ENCODE results near the gene SLC44A3. TPM values are rescaled to one million over a fixed set of nuclear protein-coding genes. Genes with fewer than 3 reads are reported as not detected.
"Not testable (repeated sequence)": the region's sequence is repeated elsewhere in the genome, so short reads cannot be mapped to it uniquely, and the experiment has no call there.

The SLC44A3 gene
- total RNA-seq, 2 donors from 2014 or later, result not detected

DNA sequence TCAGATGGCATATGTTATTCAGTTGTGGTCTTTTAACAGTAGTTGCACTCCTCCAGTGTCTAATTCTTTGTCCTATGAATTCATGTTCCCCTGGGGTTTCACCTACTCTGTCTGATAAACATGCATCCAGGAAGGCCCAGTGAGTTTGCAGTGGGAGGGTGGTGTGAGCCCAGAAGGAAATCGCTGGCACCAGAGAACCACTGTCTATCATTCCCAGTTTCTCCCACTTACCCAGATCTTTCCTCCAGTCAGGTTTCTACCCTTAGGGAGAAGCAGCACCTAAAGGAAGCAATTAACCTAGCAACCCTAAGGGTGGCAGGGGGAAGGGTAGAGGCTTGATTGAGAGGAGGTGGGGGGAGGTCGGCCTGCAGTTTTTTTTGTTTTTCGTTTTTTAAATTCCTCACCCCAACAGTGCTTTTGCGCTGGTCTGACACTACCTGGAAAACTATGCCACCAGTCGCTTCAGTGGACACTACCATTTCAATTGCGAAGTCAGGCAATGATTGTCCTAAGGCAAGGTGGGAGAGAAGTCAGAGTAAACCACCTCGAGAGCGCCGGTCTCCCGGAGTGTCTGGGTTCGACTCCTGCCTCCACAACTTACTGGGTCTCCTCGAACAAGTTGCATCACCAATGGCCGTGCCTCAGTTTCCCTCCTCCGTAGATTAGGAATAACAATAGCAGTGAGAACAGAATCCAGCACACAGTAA is 766 bp upstream of the SLC44A3 start:
- no peak for DNase-seq (ENCODE audit: low spot score in 2 of 2)
- no peaks in the 10 kb centered on the region for H3K9me3 Mint-ChIP-seq
- no peaks in the 10 kb centered on the region for H3K36me3 Mint-ChIP-seq
- H3K27ac Mint-ChIP-seq, result no peak overlapping the region
- ATAC-seq, result no peak

DNA sequence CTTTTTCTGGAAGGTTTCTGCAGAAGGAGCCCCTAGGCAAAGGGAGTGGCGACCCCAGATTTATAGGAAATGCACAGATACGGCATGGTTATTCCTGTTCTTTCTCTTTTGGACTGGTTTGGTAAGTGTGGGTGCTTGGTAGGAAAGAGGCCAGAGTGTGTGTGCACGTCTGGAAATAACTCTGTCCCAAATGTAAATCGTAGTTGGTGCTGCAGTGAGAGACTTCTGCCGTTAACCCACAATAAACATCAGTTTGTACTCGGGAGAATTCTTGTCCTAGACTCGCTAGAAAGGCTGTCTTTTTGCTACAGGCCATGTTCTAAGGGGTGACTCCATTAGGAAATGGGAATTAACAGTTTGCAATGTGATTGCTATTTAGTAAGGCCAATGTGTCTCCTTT is 779 bp downstream of the SLC44A3 start:
- Mint-ChIP-seq H3K27ac (no peak overlapping the region), H3K9me3 (no peaks in the 10 kb centered on the region), H3K36me3 (no peaks in the 10 kb centered on the region)
- ATAC-seq (no peak), DNase-seq (ENCODE audit: low spot score in 2 of 2) (no peak)

DNA sequence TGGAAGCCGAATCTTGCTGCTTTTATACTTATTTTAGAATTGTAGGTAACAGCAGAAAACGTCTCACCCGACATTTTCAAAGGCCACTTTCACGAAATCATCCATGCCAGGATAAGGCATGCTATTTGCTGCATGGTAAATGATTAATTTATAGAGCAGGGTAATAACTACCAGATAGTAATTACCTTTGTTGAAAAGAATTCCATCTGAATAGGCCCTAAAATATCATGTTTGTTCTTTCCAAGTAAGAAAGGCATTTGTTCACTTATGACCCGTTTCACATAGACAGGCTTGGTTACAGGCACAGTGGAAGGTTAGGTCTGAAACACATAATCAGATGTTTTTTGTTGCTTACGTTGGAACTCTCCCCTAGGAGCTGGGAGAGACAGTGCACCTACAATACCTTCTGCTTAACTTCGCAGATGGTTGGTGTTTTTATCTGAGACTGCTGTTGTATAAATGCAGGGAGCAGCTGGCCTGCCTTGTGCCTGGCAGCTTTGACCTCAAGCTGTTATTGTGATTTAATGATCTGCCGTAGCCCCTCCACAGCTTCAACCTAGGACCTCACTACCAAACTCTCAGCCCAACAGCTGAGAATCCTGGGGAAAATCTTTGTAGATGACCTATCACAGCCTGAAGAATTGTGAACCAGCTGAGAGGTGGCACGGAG is 1.6 kb downstream of the SLC44A3 start:
- H3K9me3 Mint-ChIP-seq, result no peaks in the 10 kb centered on the region
- no peak for DNase-seq (ENCODE audit: low spot score in 2 of 2)
- no peaks in the 10 kb centered on the region for H3K36me3 Mint-ChIP-seq
- no peak overlapping the region for H3K27ac Mint-ChIP-seq
- ATAC-seq, result no peak

DNA sequence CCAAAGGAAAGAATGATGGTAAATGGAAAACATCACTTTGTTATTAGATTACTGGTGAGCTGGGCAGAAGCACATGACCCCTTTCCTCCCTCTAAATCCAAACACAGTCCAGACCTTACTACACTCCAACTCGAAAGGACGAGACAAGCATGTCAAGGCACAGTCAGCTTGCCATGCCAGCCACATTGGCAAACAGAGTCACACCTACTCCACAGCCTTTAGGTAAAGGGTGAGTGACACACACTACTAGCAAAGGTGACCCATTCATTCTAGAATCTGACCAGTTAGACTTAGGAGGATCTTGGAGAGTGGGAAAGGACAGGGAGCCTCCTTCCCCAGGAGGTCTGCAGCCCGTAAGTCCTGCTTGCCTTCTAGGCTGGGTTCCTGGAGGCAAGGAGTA is 3.0 kb downstream of the SLC44A3 start:
- Mint-ChIP-seq H3K36me3 (no peaks in the 10 kb centered on the region), H3K27ac (no peak overlapping the region), H3K9me3 (no peaks in the 10 kb centered on the region)
- no peak for DNase-seq (ENCODE audit: low spot score in 2 of 2)
- ATAC-seq, result no peak

- no peak for ATAC-seq
- DNase-seq (ENCODE audit: low spot score in 2 of 2), result no peak
- no peaks in the 10 kb centered on the region for H3K9me3 Mint-ChIP-seq
- H3K27ac Mint-ChIP-seq, result no peak overlapping the region
- no peaks in the 10 kb centered on the region for H3K36me3 Mint-ChIP-seq
Observed at GRCh38 chr1:94825936-94826335, 5.8 kb downstream of the SLC44A3 start.

- Mint-ChIP-seq H3K9me3 (no peaks in the 10 kb centered on the region), H3K36me3 (no peaks in the 10 kb centered on the region), H3K27ac (no peak overlapping the region)
- DNase-seq (ENCODE audit: low spot score in 2 of 2), result no peak
- no peak for ATAC-seq
Observed at GRCh38 chr1:94827434-94827833, 7.3 kb downstream of the SLC44A3 start.

DNA sequence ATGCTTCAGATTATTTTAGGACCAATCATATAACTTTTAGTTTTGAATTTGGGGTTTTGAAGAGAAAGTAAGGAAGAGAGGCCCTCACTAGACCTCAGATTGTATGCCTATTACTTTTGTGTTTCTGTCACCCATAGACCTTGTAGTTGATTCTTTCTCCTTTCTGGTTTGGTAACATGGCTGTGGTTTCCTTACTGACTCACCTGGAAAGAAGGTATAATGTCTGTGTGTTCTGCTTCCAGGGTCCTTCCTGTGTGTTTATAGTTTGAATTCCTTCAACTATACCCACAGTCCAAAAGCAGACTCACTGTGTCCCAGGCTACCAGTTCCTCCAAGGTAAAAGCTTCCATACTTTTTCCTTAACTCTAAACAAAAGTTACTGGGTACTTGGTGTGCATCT is 8.1 kb downstream of the SLC44A3 start:
- Mint-ChIP-seq H3K27ac (no peak overlapping the region), H3K9me3 (no peaks in the 10 kb centered on the region), H3K36me3 (no peaks in the 10 kb centered on the region)
- DNase-seq (ENCODE audit: low spot score in 2 of 2), result no peak
- no peak for ATAC-seq

DNA sequence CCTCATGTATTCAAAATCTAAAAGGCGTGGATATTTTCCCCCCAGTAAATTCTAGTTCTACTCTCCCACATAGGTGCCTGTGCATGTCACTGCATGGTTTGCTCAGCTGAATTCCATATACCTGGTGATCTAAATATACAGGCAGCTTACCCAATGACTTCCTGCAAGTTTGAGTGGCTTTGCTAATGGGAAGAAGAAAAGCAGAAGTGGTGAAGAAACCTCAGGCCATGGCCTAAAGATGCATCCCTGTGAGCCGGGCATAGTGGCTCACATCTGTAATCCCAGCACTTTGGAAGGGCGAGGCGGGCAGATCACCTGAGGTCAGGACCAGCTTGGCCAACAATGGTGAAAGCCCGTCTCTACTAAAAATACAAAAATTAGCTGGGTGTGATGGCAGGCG is 11.5 kb downstream of the SLC44A3 start:
- DNase-seq (ENCODE audit: low spot score in 2 of 2) (no peak), ATAC-seq (no peak)
- H3K27ac Mint-ChIP-seq, result no peak overlapping the region
- no peaks in the 10 kb centered on the region for H3K9me3 Mint-ChIP-seq
- no peaks in the 10 kb centered on the region for H3K36me3 Mint-ChIP-seq

DNA sequence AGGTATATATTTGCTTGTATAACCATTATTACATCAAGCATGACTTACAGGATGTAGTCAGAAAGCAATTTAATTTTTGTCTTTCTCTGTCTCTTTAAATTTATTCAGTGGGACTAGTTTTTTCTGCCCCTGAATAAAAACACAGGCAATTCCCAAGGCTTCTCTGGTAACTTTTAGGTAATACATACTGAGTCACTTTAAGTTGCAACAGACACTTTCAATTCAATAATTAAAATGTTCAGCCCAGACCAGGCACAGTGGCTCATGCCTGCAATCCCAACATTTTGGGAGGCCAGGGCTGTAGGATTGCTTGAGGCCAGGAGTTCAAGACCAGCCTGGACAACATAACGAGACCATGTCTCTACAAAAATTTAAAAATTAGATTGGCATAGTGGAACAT is 12.3 kb downstream of the SLC44A3 start:
- Mint-ChIP-seq H3K9me3 (no peaks in the 10 kb centered on the region), H3K36me3 (no peaks in the 10 kb centered on the region), H3K27ac (no peak overlapping the region)
- ATAC-seq (no peak), DNase-seq (ENCODE audit: low spot score in 2 of 2) (no peak)

GRCh38 chr1:94832931-94833585 is 12.9 kb downstream of the SLC44A3 start:
- no peak overlapping the region for H3K27ac Mint-ChIP-seq
- H3K36me3 Mint-ChIP-seq, result no peaks in the 10 kb centered on the region
- no peak for DNase-seq (ENCODE audit: low spot score in 2 of 2)
- no peaks in the 10 kb centered on the region for H3K9me3 Mint-ChIP-seq
- ATAC-seq, result no peak

- no peak for ATAC-seq
- no peak for DNase-seq (ENCODE audit: low spot score in 2 of 2)
- Mint-ChIP-seq H3K36me3 (no peaks in the 10 kb centered on the region), H3K9me3 (no peaks in the 10 kb centered on the region), H3K27ac (no peak overlapping the region)
Observed at GRCh38 chr1:94836891-94837290, 16.7 kb downstream of the SLC44A3 start.

DNA sequence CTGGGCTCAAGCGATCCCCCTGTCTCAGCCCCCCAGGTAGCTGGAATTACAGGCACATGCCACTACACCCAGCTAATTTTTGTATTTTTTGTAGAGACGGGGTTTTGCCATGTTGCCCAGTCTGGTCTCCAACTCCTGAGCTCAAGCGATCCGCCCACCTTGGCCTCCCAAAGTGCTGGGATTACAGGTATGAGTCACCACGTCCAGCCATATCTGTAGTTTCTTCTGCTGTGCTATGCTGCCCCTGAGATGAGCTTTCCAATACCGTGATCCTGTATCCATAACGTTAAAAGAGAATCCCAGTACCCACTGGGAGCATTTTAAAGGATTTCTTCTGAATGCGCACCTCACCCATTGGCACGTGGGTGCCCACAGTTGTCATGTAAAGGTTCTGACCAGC is 20.2 kb downstream of the SLC44A3 start:
- not testable (repeated sequence) for DNase-seq (ENCODE audit: low spot score in 2 of 2)

GRCh38 chr1:94840808-94841207 is 20.7 kb downstream of the SLC44A3 start:
- H3K27ac Mint-ChIP-seq, result no peak overlapping the region
- no peaks in the 10 kb centered on the region for H3K36me3 Mint-ChIP-seq
- ATAC-seq, result no peak
- DNase-seq (ENCODE audit: low spot score in 2 of 2), result no peak
- no peaks in the 10 kb centered on the region for H3K9me3 Mint-ChIP-seq

More for the DNA sequence above, 20.2 kb downstream of the SLC44A3 start:
- ATAC-seq, H3K9me3 Mint-ChIP-seq, H3K36me3 Mint-ChIP-seq, H3K27ac Mint-ChIP-seq: not testable (repeated sequence)

DNA sequence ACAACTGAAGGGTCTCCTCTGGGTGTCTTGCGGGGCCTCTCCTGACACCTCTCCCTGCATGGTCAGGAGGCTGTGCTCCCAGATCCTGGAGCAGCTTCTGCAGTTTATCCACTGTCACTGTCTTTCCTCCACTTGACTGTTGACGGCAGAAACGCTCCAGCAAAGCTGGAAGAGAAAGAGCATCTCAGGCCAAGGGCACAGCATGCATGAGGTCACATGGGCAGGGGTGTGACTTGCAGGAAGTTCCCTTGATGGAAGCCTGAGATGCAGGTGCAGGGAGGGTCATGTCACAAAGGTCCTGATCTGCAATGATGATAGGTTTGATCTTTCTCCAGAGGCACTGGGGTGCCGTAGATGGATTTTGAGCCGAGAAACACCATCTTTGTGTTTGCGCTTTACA is 23.3 kb downstream of the SLC44A3 start:
- no peak for ATAC-seq
- Mint-ChIP-seq H3K36me3 (no peaks in the 10 kb centered on the region), H3K27ac (no peak overlapping the region), H3K9me3 (no peaks in the 10 kb centered on the region)
- DNase-seq (ENCODE audit: low spot score in 2 of 2), result no peak

DNA sequence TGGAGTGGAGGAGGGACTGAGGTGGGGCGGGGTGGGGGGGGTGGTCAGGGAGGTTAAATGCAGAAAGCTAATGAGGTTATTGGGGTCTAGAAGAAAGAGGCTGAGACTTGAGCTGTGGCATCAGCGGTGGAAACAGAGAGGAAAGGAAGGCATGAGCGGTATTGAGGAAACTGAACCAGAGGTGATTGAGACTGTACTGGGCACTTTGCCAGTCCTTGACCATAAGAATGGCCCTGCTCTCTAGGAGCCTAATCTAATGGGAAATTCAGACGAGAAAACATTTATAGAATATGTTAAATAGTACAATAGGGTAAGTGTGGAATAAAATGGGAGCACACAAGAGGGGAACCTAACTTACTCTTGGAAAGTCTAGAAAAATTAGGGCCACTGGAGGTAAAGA is 23.7 kb downstream of the SLC44A3 start:
- Mint-ChIP-seq H3K9me3 (no peaks in the 10 kb centered on the region), H3K27ac (no peak overlapping the region), H3K36me3 (no peaks in the 10 kb centered on the region)
- DNase-seq (ENCODE audit: low spot score in 2 of 2) (no peak), ATAC-seq (no peak)

DNA sequence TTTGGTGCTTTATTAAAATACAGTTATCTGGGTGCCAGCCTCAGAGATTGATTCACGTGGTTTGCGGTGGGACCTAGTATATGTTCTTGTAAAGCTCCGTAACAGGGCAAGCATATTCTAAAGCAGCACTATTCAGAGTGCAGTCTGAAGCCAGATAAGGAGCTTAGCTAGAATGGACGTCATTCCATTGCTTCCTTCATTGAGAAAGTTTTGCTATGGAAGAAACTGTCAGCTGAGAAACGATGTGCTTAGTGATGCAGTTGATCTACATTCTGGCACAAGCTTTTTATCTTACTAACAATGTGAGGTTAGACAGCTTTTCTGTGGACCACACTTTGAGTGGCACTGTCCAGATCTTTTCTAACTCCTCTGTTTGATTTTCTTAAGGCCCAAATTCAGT is 26.2 kb downstream of the SLC44A3 start:
- no peak overlapping the region for H3K27ac Mint-ChIP-seq
- H3K9me3 Mint-ChIP-seq, result no peaks in the 10 kb centered on the region
- no peaks in the 10 kb centered on the region for H3K36me3 Mint-ChIP-seq
- ATAC-seq, result no peak
- DNase-seq (ENCODE audit: low spot score in 2 of 2), result no peak

DNA sequence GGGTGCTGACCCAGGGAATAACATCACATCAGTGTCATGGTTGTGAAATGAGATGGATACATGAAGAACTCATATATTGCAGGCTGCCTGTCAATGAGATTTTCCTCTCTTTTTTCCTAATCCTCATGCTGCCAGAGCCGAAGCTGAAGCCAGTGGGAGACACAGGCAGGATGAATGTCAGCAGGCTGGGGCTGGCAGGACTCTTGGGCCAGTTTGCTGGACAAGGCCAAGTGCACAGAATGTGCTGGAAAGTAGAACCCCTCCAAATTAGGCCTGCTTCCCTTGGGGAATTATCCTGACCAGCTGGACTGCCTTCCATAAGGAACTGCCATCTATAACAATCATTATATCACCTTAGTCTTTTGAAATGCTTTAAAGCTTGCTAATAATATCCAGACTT is 31.4 kb downstream of the SLC44A3 start:
- Mint-ChIP-seq H3K27ac (no peak overlapping the region), H3K36me3 (no peaks in the 10 kb centered on the region), H3K9me3 (no peaks in the 10 kb centered on the region)
- no peak for ATAC-seq
- no peak for DNase-seq (ENCODE audit: low spot score in 2 of 2)

DNA sequence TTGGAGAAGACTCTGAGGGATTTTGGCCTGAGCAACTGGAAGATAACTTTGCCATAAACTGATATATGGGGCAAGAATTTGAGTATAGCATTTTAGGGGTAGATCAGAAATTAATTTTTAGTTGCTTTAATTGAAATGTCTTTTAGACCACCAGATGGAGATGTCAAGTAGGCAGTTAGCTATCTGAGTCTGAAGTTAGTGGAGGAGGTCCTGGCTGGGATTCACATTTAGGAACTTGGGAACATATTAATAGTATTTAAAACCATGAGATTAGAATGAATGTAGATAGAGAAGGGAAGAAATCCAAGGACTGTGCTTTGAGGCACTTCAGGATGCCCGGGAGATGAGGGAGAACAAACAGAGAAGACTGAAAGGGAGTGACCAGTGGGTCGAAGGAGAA is 32.6 kb downstream of the SLC44A3 start:
- DNase-seq (ENCODE audit: low spot score in 2 of 2) (no peak), ATAC-seq (no peak)
- Mint-ChIP-seq H3K9me3 (no peaks in the 10 kb centered on the region), H3K27ac (no peak overlapping the region), H3K36me3 (no peaks in the 10 kb centered on the region)
